H1 (cell line): ENCODE results near the gene CFAP58. TPM values are rescaled to one million over a fixed set of nuclear protein-coding genes. Genes with fewer than 3 reads are reported as not detected.

ENCODE experiments used
- CTCF ChIA-PET: fragments of 300-600 bp; sonication (Branson Sonifier 250); formaldehyde crosslinking; loops from one replicate; lab custom pipeline; 2021; ENCODE audit not compliant: partially characterized antibody; lab: Charles Lee
- POLR2A ChIA-PET: fragments of 300-600 bp; sonication (Branson Sonifier 250); formaldehyde crosslinking; loops from one replicate; lab custom pipeline; 2021; ENCODE audit warnings: inconsistent platforms; ENCODE audit not compliant: partially characterized antibody; lab: Charles Lee
- DNase-seq, 2 experiments: peaks; one replicate each; pipeline versions ENCODE4 v3.0.0 to v3.0.0-alpha.2; 2010 to 2022; ENCODE audit warnings: low spot score in 2 of 2, low read depth in 1 of 2, mixed read lengths in 1 of 2
- FAIRE-seq: peaks from 2 replicates; lab custom pipeline; 2011; peaks lifted over from hg19 to GRCh38; lab: Jason Lieb, UNC
- H2AFZ ChIP-seq: 2 replicates; pipeline ENCODE4 v1.8.1; 2012; ENCODE audit warnings: low read length, inconsistent platforms
- H2AK5ac ChIP-seq: 2 replicates; pipeline ENCODE4 v1.6.1; 2013; ENCODE audit warnings: low read depth, low read length
- H2BK120ac ChIP-seq: replicated peaks from 2 replicates; pipeline ENCODE3; 2013; ENCODE audit warnings: low read depth, low read length, inconsistent platforms
- H2BK12ac ChIP-seq: 2 replicates; pipeline ENCODE4 v1.6.1; 2013; ENCODE audit warnings: low read depth, low read length
- H2BK15ac ChIP-seq: 2 replicates; pipeline ENCODE4 v1.6.1; 2013; ENCODE audit warnings: low read length
- H2BK20ac ChIP-seq: 2 replicates; pipeline ENCODE4 v1.6.1; 2013; ENCODE audit warnings: low read length
- H2BK5ac ChIP-seq: 2 replicates; pipeline ENCODE4 v1.6.1; 2013; ENCODE audit warnings: low read depth, low read length
- H3K14ac ChIP-seq: 2 replicates; pipeline ENCODE4 v1.6.1; 2013; ENCODE audit warnings: inconsistent platforms; ENCODE audit not compliant: insufficient read length
- H3K18ac ChIP-seq: 2 replicates; pipeline ENCODE4 v1.6.1; 2013; ENCODE audit warnings: low read length; ENCODE audit errors: extremely low read depth
- H3K23ac ChIP-seq: 2 replicates; pipeline ENCODE4 v1.6.1; 2013; ENCODE audit warnings: inconsistent platforms; ENCODE audit not compliant: insufficient read length
- H3K23me2 ChIP-seq: 2 replicates; pipeline ENCODE4 v1.6.1; 2013; ENCODE audit warnings: low read depth, low read length
- H3K27ac ChIP-seq: 2 replicates; pipeline ENCODE4 v1.6.1; 2011; ENCODE audit warnings: low read depth, low read length, inconsistent platforms
- H3K27me3 ChIP-seq, 4 experiments: replicated peaks in 1 of 4; 1 replicate in 1 of 4; 2 replicates in 3 of 4; pipeline versions ENCODE4 v1.6.1 to v1.8.1; 2011 to 2013; ENCODE audit warnings: low read length in 3 of 4, mild to moderate bottlenecking in 3 of 4, inconsistent platforms in 2 of 4, mixed read lengths in 2 of 4, moderate library complexity in 1 of 4; ENCODE audit not compliant: control insufficient read depth in 3 of 4, insufficient read depth in 3 of 4; ENCODE audit errors: extremely low read depth in 1 of 4
- H3K36me3 ChIP-seq, 4 experiments: 2 replicates each; pipeline versions ENCODE4 v1.6.1 to v1.8.1; 2011 to 2013; ENCODE audit warnings: mild to moderate bottlenecking in 4 of 4, low read length in 3 of 4, moderate library complexity in 2 of 4, control low read depth in 1 of 4, inconsistent platforms in 1 of 4; ENCODE audit not compliant: insufficient read depth in 4 of 4, control insufficient read depth in 2 of 4
- H3K4ac ChIP-seq: replicated peaks from 2 replicates; pipeline ENCODE3; 2013; ENCODE audit warnings: low read length, low read depth, mixed read lengths, inconsistent platforms; ENCODE audit not compliant: insufficient read length
- H3K4me1 ChIP-seq, 4 experiments: replicated peaks in 1 of 4; 1 replicate in 1 of 4; 2 replicates in 3 of 4; pipeline versions ENCODE4 v1.6.1 to v1.8.1; 2011 to 2013; ENCODE audit warnings: low read length in 3 of 4, inconsistent platforms in 2 of 4, mixed read lengths in 1 of 4; ENCODE audit not compliant: insufficient read depth in 4 of 4, control insufficient read depth in 3 of 4
- H3K4me2 ChIP-seq, 2 experiments: 2 replicates each; pipeline versions ENCODE4 v1.6.1 to v1.8.1; 2011 to 2013; ENCODE audit warnings: low read depth in 2 of 2, low read length in 2 of 2, control low read depth in 1 of 2, inconsistent platforms in 1 of 2, mild to moderate bottlenecking in 1 of 2; ENCODE audit not compliant: insufficient read depth in 1 of 2
- H3K4me3 ChIP-seq, 4 experiments: fragments of 200-600, 300-600 bp in 1 of 4; sonication (generic), shearing (Covaris generic), sonication (Bioruptor Twin) in 1 of 4; 2 replicates each; pipeline versions ENCODE4 v1.5.1 to v1.8.1; 2011 to 2016; ENCODE audit warnings: low read length in 4 of 4, low read depth in 3 of 4, control low read depth in 2 of 4, inconsistent platforms in 2 of 4, mild to moderate bottlenecking in 2 of 4, mixed read lengths in 1 of 4, moderate library complexity in 1 of 4; ENCODE audit not compliant: insufficient read depth in 2 of 4; ENCODE audit errors: extremely low read depth in 1 of 4
- H3K56ac ChIP-seq: replicated peaks from 2 replicates; pipeline ENCODE3; 2013; ENCODE audit warnings: low read depth, mild to moderate bottlenecking, mixed read lengths, low read length, inconsistent platforms; ENCODE audit not compliant: insufficient read length
- H3K79me1 ChIP-seq: 2 replicates; pipeline ENCODE4 v1.6.1; 2013; ENCODE audit warnings: low read depth, low read length, control low read depth
- H3K79me2 ChIP-seq, 2 experiments: 2 replicates each; pipeline versions ENCODE4 v1.6.1 to v1.8.1; 2012 to 2013; ENCODE audit warnings: low read length in 2 of 2, mild to moderate bottlenecking in 2 of 2, inconsistent platforms in 1 of 2; ENCODE audit not compliant: insufficient read depth in 2 of 2, control insufficient read depth in 1 of 2
- H3K9ac ChIP-seq, 4 experiments: replicated peaks in 1 of 4; 1 replicate in 1 of 4; 2 replicates in 3 of 4; pipeline versions ENCODE4 v1.6.1 to v1.8.1; 2011 to 2013; ENCODE audit warnings: low read depth in 3 of 4, low read length in 3 of 4, control low read depth in 2 of 4, mild to moderate bottlenecking in 2 of 4, moderate library complexity in 2 of 4, inconsistent platforms in 1 of 4; ENCODE audit errors: extremely low read depth in 1 of 4
- H3K9me3 ChIP-seq, 2 experiments: 2 replicates each; pipeline versions ENCODE4 v1.6.1 to v1.8.1; 2012 to 2013; ENCODE audit warnings: mild to moderate bottlenecking in 2 of 2, moderate library complexity in 2 of 2, control low read depth in 1 of 2, inconsistent platforms in 1 of 2, low read depth in 1 of 2, low read length in 1 of 2, mixed read lengths in 1 of 2; ENCODE audit not compliant: insufficient read depth in 2 of 2
- H4K20me1 ChIP-seq, 2 experiments: replicated peaks in 1 of 2; 2 replicates each; pipeline versions ENCODE3 to v1.8.1; 2011 to 2013; ENCODE audit warnings: inconsistent platforms in 2 of 2, low read length in 2 of 2, mild to moderate bottlenecking in 1 of 2; ENCODE audit not compliant: insufficient read depth in 2 of 2, control insufficient read depth in 1 of 2
- H4K5ac ChIP-seq: 2 replicates; pipeline ENCODE4 v1.6.1; 2013; ENCODE audit warnings: low read length, low read depth, mixed read lengths, inconsistent platforms; ENCODE audit not compliant: insufficient read length
- H4K8ac ChIP-seq: 2 replicates; pipeline ENCODE4 v1.8.0; 2013; ENCODE audit warnings: mild to moderate bottlenecking, moderate library complexity, low read length, inconsistent platforms; ENCODE audit not compliant: insufficient read depth; ENCODE audit errors: extremely low read depth
- H4K91ac ChIP-seq: replicated peaks from 2 replicates; pipeline ENCODE3; 2013; ENCODE audit warnings: low read length, mixed read lengths, inconsistent platforms; ENCODE audit not compliant: insufficient read length
- EZH2 ChIP-seq: fragments of 200-600 bp; sonication (generic); IDR thresholded peaks from 2 replicates; pipeline ENCODE4 v1.7.1; 2012; ENCODE audit warnings: low read depth, mild to moderate bottlenecking, moderate library complexity, low read length, inconsistent platforms; ENCODE audit not compliant: severe bottlenecking
- GTF2F1 ChIP-seq: IDR thresholded peaks from 2 replicates; pipeline ENCODE4 v1.6.1; 2012; ENCODE audit warnings: low read depth, low read length, improper control_type of control experiment, borderline replicate concordance
- SRF ChIP-seq: IDR thresholded peaks from 2 replicates; pipeline ENCODE4 v1.6.1; 2011; ENCODE audit warnings: mild to moderate bottlenecking, low read depth, low read length, moderate library complexity
- TAF1 ChIP-seq: IDR thresholded peaks from 2 replicates; pipeline ENCODE4 v1.6.1; 2011; ENCODE audit warnings: mild to moderate bottlenecking, low read depth, low read length
- TEAD4 ChIP-seq: IDR thresholded peaks from 2 replicates; pipeline ENCODE4 v1.6.1; 2012; ENCODE audit warnings: low read depth, low read length, inconsistent platforms, mixed read lengths
- WGBS, 2 experiments: shearing (Covaris generic) in 1 of 2; methylation state at CpG; one replicate each; pipeline versions ENCODE4 v1.1.6 to v1.1.7; 2013 to 2015; ENCODE audit warnings: low lambda C conversion rate in 2 of 2, mixed read lengths in 2 of 2, inconsistent platforms in 1 of 2, low coverage in 1 of 2, missing lambda C conversion rate in 1 of 2; ENCODE audit not compliant: insufficient replicate concordance in 2 of 2, insufficient coverage in 1 of 2, insufficient read length in 1 of 2; ENCODE audit errors: extremely low coverage in 1 of 2, missing lambda C conversion rate in 1 of 2; 5-methylcytosine and 5-hydroxymethylcytosine counted together
- polyA plus RNA-seq, 7 experiments: library from polyadenylated mRNA; depleted of rRNA in 3 of 7; stranded (reverse) in 5 of 7; unstranded in 2 of 7; fragments of >200 nt in 5 of 7; fragments of 200-250 nt in 2 of 7; gene quantifications; 1 replicate in 5 of 7; 2 replicates in 1 of 7; 4 replicates in 1 of 7; pipeline versions ENCODE4 v1.2.1 to v1.2.3, GENCODE V29; 2011 to 2013; ENCODE audit warnings: missing spikeins in 2 of 7, mixed read lengths in 2 of 7
- total RNA-seq: library from RNA; stranded (reverse); fragmentation: NEBNext Ultra II Directional; extraction: Animal tissue kit (Norgen Biotek cat#: 25700); gene quantifications from 2 replicates; pipeline ENCODE4 v1.2.1, GENCODE V29; 2021

The CFAP58 gene
- total and polyA plus RNA-seq, 2 of the 8 experiments (the other 6 are each of a cell fraction or from before 2014, with no cell fraction given), result 0.32 to 0.71 TPM

- H3K79me2 ChIP-seq, result no peaks in the 10 kb centered on the region
- no peak overlapping the region for H4K8ac ChIP-seq
- no peak overlapping the region for H4K5ac ChIP-seq
- H3K79me1 ChIP-seq, result no peaks in the 10 kb centered on the region
- no peak overlapping the region for H3K9ac ChIP-seq
- no peaks in the 10 kb centered on the region for H3K9me3 ChIP-seq
- H2BK12ac ChIP-seq, result no peak overlapping the region
- H3K27ac ChIP-seq, result no peak overlapping the region
- no peak overlapping the region for H2AK5ac ChIP-seq
- WGBS, 2 experiments, result 81% methylated on average over 1 of the region's 1 CpG; no CpG with 5 or more reads in 1 of the 2 experiments
- H2AFZ ChIP-seq, result no peak overlapping the region
- FAIRE-seq, result no peak
- no peak overlapping the region for H4K91ac ChIP-seq
- H3K23me2 ChIP-seq, result no peaks in the 10 kb centered on the region
- H3K4me2 ChIP-seq, result no peak overlapping the region; a peak in 1 of 4 replicates
- H3K4me3 ChIP-seq, result no peak overlapping the region; a peak in 1 of 8 replicates
- no peaks in the 10 kb centered on the region; a peak in 1 of 8 replicates for H3K36me3 ChIP-seq
- H4K20me1 ChIP-seq, result no peaks in the 10 kb centered on the region
- H2BK120ac ChIP-seq, result no peak overlapping the region
- no peak overlapping the region for H2BK15ac ChIP-seq
- no peak overlapping the region for H2BK5ac ChIP-seq
- no peak overlapping the region for H3K56ac ChIP-seq
- H3K18ac ChIP-seq, result no peak overlapping the region
- H3K14ac ChIP-seq, result no peak overlapping the region
- peaks cover 0 to 10% (median 3%) of the 10 kb centered on the region in 4 experiments; a peak in 4 of 7 replicates for H3K4me1 ChIP-seq
- no peak for DNase-seq
- no peaks in the 10 kb centered on the region for H3K27me3 ChIP-seq
- H3K4ac ChIP-seq, result no peak overlapping the region
- 0 out of 2 replicates have a peak overlapping the region, but pooled peaks have one; percentile 62 for H2BK20ac ChIP-seq
- POLR2A ChIA-PET, result no interaction called here
- CTCF ChIA-PET, result interaction anchor here (0.5 to 1.8 kb wide), 8 partner anchors 8 to 163 kb away, joined by 3 to 11 read pairs (median 4); no protein-coding TSS in a partner anchor
- no peak overlapping the region for H3K23ac ChIP-seq
- TF ChIP-seq GTF2F1 (no peak), TAF1 (no peak), TEAD4 (no peak), EZH2 (no peak), SRF (no peak)
Measured at GRCh38 chr10:104416851-104417250, 63.2 kb downstream of the CFAP58 start.
